HepG2 (cell line): ENCODE results near the gene PTGR1. TPM values are rescaled to one million over a fixed set of nuclear protein-coding genes. Genes with fewer than 3 reads are reported as not detected.

Experiments used
- ERF ChIP-seq: IDR thresholded peaks from 2 replicates; pipeline ENCODE4 v1.6.1; 2018; ENCODE audit warnings: missing biosample characterization, missing genetic modification reagents
- FOXA3 ChIP-seq: IDR thresholded peaks from 2 replicates; pipeline ENCODE4 v1.6.1; 2016; ENCODE audit warnings: missing genetic modification reagents, missing compliant biosample characterization
- FOXO1 ChIP-seq: sonication (generic); formaldehyde crosslinking; IDR thresholded peaks from 2 replicates; pipeline ENCODE4 v1.4.0; 2020; ENCODE audit warnings: missing genetic modification reagents
- FOXP1 ChIP-seq, 2 experiments: fragments of 450-650 bp in 1 of 2; IDR thresholded peaks; 2 replicates each; pipeline ENCODE4 v1.6.1; 2017 to 2018; ENCODE audit warnings: antibody characterized with exemption in 1 of 2
- HOXA7 ChIP-seq: sonication (generic); formaldehyde crosslinking; IDR thresholded peaks from 2 replicates; pipeline ENCODE4 v1.8.1; 2022; ENCODE audit warnings: mild to moderate bottlenecking, missing genetic modification reagents, moderate library complexity
- JUNB ChIP-seq: sonication (generic); formaldehyde crosslinking; IDR thresholded peaks from 2 replicates; pipeline ENCODE4 v1.8.0; 2022; ENCODE audit warnings: missing genetic modification reagents, mild to moderate bottlenecking, borderline replicate concordance
- KAT8 ChIP-seq: IDR thresholded peaks from 2 replicates; pipeline ENCODE4 v1.6.1; 2016; ENCODE audit warnings: missing genetic modification reagents, missing compliant biosample characterization
- NFYB ChIP-seq: sonication (generic); formaldehyde crosslinking; IDR thresholded peaks from 2 replicates; pipeline ENCODE4 v1.4.0; 2020; ENCODE audit warnings: missing genetic modification reagents
- SIN3A ChIP-seq: IDR thresholded peaks from 2 replicates; pipeline ENCODE4 v1.6.1; 2011; ENCODE audit warnings: low read depth, mild to moderate bottlenecking, control low read depth, low read length, borderline replicate concordance
- ZMYM2 ChIP-seq: sonication (generic); formaldehyde crosslinking; IDR thresholded peaks from 2 replicates; pipeline ENCODE4 v1.8.0; 2022; ENCODE audit warnings: mild to moderate bottlenecking, missing genetic modification reagents
- polyA plus RNA-seq, 8 experiments: library from polyadenylated mRNA; depleted of rRNA in 3 of 8; stranded (reverse) in 7 of 8; unstranded in 1 of 8; fragments of >200 nt; fragmentation: Illumina TruSeq in 4 of 8; extraction: Trizol in 4 of 8; gene quantifications; 2 replicates each; pipeline versions ENCODE4 v1.2.1 to v1.2.3, GENCODE V29; 2011 to 2016; ENCODE audit warnings: low read depth in 4 of 8, missing spikeins in 1 of 8, mixed read lengths in 1 of 8; ENCODE audit not compliant: insufficient read depth in 1 of 8
- total RNA-seq, 5 experiments: library from RNA; depleted of rRNA; stranded (reverse); fragments of >200 nt; fragmentation: Illumina TruSeq; extraction: Trizol; gene quantifications; 2 replicates each; pipeline ENCODE4 v1.2.3, GENCODE V29; 2016; ENCODE audit warnings: low read depth in 1 of 5
- TF ChIP-seq, protein P1 (sequence below): sonication (generic); formaldehyde crosslinking; IDR thresholded peaks from 2 replicates; pipeline ENCODE4 v1.4.0; 2020; ENCODE audit warnings: missing genetic modification reagents
- TF ChIP-seq, protein P2 (sequence below): IDR thresholded peaks from 2 replicates; pipeline ENCODE4 v1.6.1; 2016; ENCODE audit warnings: control low read depth
- TF ChIP-seq, protein P3 (sequence below), 2 experiments: sonication (generic) in 1 of 2; formaldehyde crosslinking in 1 of 2; IDR thresholded peaks; 2 replicates each; pipeline versions ENCODE4 v1.6.1 to v1.9.0; 2014 to 2022; ENCODE audit warnings: antibody characterized with exemption in 1 of 2, borderline replicate concordance in 1 of 2, inconsistent platforms in 1 of 2, low read depth in 1 of 2, missing genetic modification reagents in 1 of 2
- TF ChIP-seq, protein P4 (sequence below): sonication (generic); formaldehyde crosslinking; conservative IDR thresholded peaks from 2 replicates; pipeline ENCODE4 v1.8.0; 2022; ENCODE audit warnings: mild to moderate bottlenecking, moderate library complexity, missing genetic modification reagents

The PTGR1 gene
- total and polyA plus RNA-seq, 2 of the 13 experiments (the other 11 are each of a cell fraction or from before 2014, with no cell fraction given): 6.0 to 15.8 TPM

DNA sequence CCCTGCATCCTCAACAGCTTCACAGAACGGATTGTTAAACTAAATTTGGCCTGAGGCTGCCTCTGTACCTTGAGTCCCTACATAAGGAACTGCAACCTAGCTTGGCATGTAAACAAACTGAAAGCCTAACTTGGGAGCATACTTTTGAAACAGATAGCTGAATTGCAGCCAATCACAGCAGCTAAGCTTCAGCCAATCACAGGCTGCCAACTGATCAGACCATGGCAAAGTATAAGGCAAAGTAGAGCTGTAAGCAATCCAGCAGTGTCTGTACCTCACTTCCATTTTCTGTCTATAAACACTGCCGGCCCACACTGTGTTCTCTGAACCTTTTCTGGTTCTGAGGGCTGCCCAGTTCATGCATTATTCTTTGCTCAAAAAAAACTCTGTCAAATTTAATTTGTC, 83.4 kb downstream of the PTGR1 start (continued):
- TF ChIP-seq, protein P1, sequence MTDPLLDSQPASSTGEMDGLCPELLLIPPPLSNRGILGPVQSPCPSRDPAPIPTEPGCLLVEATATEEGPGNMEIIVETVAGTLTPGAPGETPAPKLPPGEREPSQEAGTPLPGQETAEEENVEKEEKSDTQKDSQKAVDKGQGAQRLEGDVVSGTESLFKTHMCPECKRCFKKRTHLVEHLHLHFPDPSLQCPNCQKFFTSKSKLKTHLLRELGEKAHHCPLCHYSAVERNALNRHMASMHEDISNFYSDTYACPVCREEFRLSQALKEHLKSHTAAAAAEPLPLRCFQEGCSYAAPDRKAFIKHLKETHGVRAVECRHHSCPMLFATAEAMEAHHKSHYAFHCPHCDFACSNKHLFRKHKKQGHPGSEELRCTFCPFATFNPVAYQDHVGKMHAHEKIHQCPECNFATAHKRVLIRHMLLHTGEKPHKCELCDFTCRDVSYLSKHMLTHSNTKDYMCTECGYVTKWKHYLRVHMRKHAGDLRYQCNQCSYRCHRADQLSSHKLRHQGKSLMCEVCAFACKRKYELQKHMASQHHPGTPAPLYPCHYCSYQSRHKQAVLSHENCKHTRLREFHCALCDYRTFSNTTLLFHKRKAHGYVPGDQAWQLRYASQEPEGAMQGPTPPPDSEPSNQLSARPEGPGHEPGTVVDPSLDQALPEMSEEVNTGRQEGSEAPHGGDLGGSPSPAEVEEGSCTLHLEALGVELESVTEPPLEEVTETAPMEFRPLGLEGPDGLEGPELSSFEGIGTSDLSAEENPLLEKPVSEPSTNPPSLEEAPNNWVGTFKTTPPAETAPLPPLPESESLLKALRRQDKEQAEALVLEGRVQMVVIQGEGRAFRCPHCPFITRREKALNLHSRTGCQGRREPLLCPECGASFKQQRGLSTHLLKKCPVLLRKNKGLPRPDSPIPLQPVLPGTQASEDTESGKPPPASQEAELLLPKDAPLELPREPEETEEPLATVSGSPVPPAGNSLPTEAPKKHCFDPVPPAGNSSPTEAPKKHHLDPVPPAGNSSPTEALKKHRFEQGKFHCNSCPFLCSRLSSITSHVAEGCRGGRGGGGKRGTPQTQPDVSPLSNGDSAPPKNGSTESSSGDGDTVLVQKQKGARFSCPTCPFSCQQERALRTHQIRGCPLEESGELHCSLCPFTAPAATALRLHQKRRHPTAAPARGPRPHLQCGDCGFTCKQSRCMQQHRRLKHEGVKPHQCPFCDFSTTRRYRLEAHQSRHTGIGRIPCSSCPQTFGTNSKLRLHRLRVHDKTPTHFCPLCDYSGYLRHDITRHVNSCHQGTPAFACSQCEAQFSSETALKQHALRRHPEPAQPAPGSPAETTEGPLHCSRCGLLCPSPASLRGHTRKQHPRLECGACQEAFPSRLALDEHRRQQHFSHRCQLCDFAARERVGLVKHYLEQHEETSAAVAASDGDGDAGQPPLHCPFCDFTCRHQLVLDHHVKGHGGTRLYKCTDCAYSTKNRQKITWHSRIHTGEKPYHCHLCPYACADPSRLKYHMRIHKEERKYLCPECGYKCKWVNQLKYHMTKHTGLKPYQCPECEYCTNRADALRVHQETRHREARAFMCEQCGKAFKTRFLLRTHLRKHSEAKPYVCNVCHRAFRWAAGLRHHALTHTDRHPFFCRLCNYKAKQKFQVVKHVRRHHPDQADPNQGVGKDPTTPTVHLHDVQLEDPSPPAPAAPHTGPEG (CRISPR knock-in tag): no peak
- TF ChIP-seq FOXO1 (CRISPR knock-in tag) (0 out of 2 replicates have a peak, but pooled peaks have one; percentile 14), FOXA3 (CRISPR knock-in tag) (peak; percentile 72; the same call in 1 of the 2 replicates), KAT8 (CRISPR knock-in tag) (peak; percentile 47; the same call in 1 of the 2 replicates), SIN3A (no peak), FOXP1 (IDR thresholded peaks at IDR 0.05) (no peak), FOXP1 (CRISPR knock-in tag; IDR thresholded peaks at IDR 0.05) (0 out of 2 replicates have a peak, but pooled peaks have one; percentile 30), ERF (no peak), ZMYM2 (CRISPR knock-in tag) (no peak), NFYB (CRISPR knock-in tag) (peak; percentile 75), HOXA7 (no peak), JUNB (CRISPR knock-in tag) (no peak)
- TF ChIP-seq, protein P2, sequence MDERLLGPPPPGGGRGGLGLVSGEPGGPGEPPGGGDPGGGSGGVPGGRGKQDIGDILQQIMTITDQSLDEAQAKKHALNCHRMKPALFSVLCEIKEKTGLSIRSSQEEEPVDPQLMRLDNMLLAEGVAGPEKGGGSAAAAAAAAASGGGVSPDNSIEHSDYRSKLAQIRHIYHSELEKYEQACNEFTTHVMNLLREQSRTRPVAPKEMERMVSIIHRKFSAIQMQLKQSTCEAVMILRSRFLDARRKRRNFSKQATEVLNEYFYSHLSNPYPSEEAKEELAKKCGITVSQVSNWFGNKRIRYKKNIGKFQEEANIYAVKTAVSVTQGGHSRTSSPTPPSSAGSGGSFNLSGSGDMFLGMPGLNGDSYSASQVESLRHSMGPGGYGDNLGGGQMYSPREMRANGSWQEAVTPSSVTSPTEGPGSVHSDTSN: no peak
- TF ChIP-seq, protein P3, sequence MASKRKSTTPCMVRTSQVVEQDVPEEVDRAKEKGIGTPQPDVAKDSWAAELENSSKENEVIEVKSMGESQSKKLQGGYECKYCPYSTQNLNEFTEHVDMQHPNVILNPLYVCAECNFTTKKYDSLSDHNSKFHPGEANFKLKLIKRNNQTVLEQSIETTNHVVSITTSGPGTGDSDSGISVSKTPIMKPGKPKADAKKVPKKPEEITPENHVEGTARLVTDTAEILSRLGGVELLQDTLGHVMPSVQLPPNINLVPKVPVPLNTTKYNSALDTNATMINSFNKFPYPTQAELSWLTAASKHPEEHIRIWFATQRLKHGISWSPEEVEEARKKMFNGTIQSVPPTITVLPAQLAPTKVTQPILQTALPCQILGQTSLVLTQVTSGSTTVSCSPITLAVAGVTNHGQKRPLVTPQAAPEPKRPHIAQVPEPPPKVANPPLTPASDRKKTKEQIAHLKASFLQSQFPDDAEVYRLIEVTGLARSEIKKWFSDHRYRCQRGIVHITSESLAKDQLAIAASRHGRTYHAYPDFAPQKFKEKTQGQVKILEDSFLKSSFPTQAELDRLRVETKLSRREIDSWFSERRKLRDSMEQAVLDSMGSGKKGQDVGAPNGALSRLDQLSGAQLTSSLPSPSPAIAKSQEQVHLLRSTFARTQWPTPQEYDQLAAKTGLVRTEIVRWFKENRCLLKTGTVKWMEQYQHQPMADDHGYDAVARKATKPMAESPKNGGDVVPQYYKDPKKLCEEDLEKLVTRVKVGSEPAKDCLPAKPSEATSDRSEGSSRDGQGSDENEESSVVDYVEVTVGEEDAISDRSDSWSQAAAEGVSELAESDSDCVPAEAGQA (IDR thresholded peaks at IDR 0.05; ENCODE audit: low read depth): no peak
- TF ChIP-seq, protein P3 (CRISPR knock-in tag; IDR thresholded peaks at IDR 0.05; ENCODE audit: borderline replicate concordance): no peak
- TF ChIP-seq, protein P4, sequence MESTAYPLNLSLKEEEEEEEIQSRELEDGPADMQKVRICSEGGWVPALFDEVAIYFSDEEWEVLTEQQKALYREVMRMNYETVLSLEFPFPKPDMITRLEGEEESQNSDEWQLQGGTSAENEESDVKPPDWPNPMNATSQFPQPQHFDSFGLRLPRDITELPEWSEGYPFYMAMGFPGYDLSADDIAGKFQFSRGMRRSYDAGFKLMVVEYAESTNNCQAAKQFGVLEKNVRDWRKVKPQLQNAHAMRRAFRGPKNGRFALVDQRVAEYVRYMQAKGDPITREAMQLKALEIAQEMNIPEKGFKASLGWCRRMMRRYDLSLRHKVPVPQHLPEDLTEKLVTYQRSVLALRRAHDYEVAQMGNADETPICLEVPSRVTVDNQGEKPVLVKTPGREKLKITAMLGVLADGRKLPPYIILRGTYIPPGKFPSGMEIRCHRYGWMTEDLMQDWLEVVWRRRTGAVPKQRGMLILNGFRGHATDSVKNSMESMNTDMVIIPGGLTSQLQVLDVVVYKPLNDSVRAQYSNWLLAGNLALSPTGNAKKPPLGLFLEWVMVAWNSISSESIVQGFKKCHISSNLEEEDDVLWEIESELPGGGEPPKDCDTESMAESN (CRISPR knock-in tag): 0 out of 2 replicates have a peak, but pooled peaks have one; percentile 40
